K562 (cell line): ENCODE measurements around the gene UNC119. TPM values are rescaled to one million over a fixed set of nuclear protein-coding genes. Genes with fewer than 3 reads are reported as not detected.

Experiments used
- ATAC-seq: fragments of 200-7000 bp; cut with Tn5 transposase; 3 replicates; pipeline ENCODE4 v1.9.1; 2020; ENCODE audit warnings: moderate library complexity
- BruUV-seq: library from RNA; stranded (reverse); fragments of 400-500 nt; replicated peaks from 2 replicates; lab custom pipeline; 2021; lab: Mats Ljungman, UMichigan
- CTCF ChIA-PET: fragments of 300-600 bp; formaldehyde crosslinking; extraction: SDS; loops from one replicate; lab custom pipeline; 2021; ENCODE audit warnings: low intra/inter-chr PET ratio; lab: Yijun Ruan, JAX
- POLR2A ChIA-PET: fragments of 300-600, 350-650 bp; sonication (Branson Sonifier 250); formaldehyde crosslinking; extraction: SDS; loops from one replicate; lab custom pipeline; 2021; ENCODE audit warnings: antibody characterized with exemption, inconsistent platforms; lab: Yijun Ruan, JAX
- DNase-seq, 4 experiments: peaks; one replicate each; pipeline versions ENCODE4 v3.0.0 to v3.0.0-alpha.2; 2011 to 2018; ENCODE audit warnings: low spot score in 3 of 4, mixed read lengths in 3 of 4; ENCODE audit errors: extremely low read depth in 1 of 4
- FAIRE-seq: peaks from 2 replicates; lab custom pipeline; 2011; peaks lifted over from hg19 to GRCh38; lab: Jason Lieb, UNC
- H2AFZ ChIP-seq: 2 replicates; pipeline ENCODE4 v1.6.0; 2011; ENCODE audit warnings: low read depth, low read length, control low read depth, inconsistent platforms
- H3K27ac ChIP-seq: fragments of 200-600 bp; 3 replicates; pipeline ENCODE4 v1.8.0; 2011; ENCODE audit warnings: low read depth, mild to moderate bottlenecking, control low read depth, inconsistent platforms, low read length, moderate library complexity, mixed read lengths; ENCODE audit errors: extremely low read depth
- H3K27me3 ChIP-seq, 2 experiments: fragments of 300-600 bp in 1 of 2; 2 replicates in 1 of 2; 3 replicates in 1 of 2; pipeline versions ENCODE4 v1.6.0 to v1.8.0; 2011; ENCODE audit warnings: inconsistent platforms in 2 of 2, low read length in 2 of 2, mild to moderate bottlenecking in 1 of 2, mixed read lengths in 1 of 2, moderate library complexity in 1 of 2; ENCODE audit not compliant: control insufficient read depth in 2 of 2, insufficient read depth in 2 of 2
- H3K36me3 ChIP-seq: fragments of 300-600 bp; 3 replicates; pipeline ENCODE4 v1.8.0; 2011; ENCODE audit warnings: mild to moderate bottlenecking, low read length, inconsistent platforms; ENCODE audit not compliant: control insufficient read depth, insufficient read depth
- H3K4me1 ChIP-seq, 2 experiments: fragments of 200-600 bp in 1 of 2; replicated peaks in 1 of 2; 2 replicates in 1 of 2; 3 replicates in 1 of 2; pipeline versions ENCODE4 v1.5.1 to v1.8.0; 2011; ENCODE audit warnings: inconsistent platforms in 2 of 2, low read length in 2 of 2, mild to moderate bottlenecking in 1 of 2, mixed read lengths in 1 of 2, moderate library complexity in 1 of 2; ENCODE audit not compliant: control insufficient read depth in 2 of 2, insufficient read depth in 2 of 2
- H3K4me2 ChIP-seq: 2 replicates; pipeline ENCODE4 v1.6.1; 2011; ENCODE audit warnings: low read length, control low read depth, inconsistent platforms, mixed read lengths; ENCODE audit not compliant: insufficient read depth
- H3K4me3 ChIP-seq: fragments of 200-600 bp; sonication (generic), shearing (Covaris generic); 2 replicates; pipeline ENCODE4 v1.5.1; 2016; ENCODE audit warnings: control low read depth, inconsistent platforms
- H3K79me2 ChIP-seq: fragments of 200-600 bp; 3 replicates; pipeline ENCODE4 v1.8.0; 2011; ENCODE audit warnings: low read length, inconsistent platforms; ENCODE audit not compliant: control insufficient read depth, insufficient read depth
- H3K9ac ChIP-seq, 2 experiments: 2 replicates each; pipeline versions ENCODE4 v1.6.0 to v1.6.1; 2011; ENCODE audit warnings: low read depth in 2 of 2, low read length in 2 of 2, control low read depth in 1 of 2, inconsistent platforms in 1 of 2, mild to moderate bottlenecking in 1 of 2, mixed read lengths in 1 of 2; ENCODE audit not compliant: insufficient read depth in 1 of 2
- H3K9me1 ChIP-seq: one replicate; pipeline ENCODE4 v1.6.0; 2011; ENCODE audit warnings: inconsistent platforms, mild to moderate bottlenecking, low read length, moderate library complexity; ENCODE audit not compliant: control insufficient read depth, insufficient read depth
- H3K9me3 ChIP-seq: replicated peaks from 2 replicates; pipeline ENCODE4 v1.5.1; 2011; ENCODE audit warnings: low read depth, low read length, inconsistent platforms; ENCODE audit not compliant: control insufficient read depth, insufficient read depth
- H4K20me1 ChIP-seq: replicated peaks from 2 replicates; pipeline ENCODE4 v1.6.1; 2011; ENCODE audit warnings: low read length, inconsistent platforms, mixed read lengths; ENCODE audit not compliant: control insufficient read depth, insufficient read depth
- CTBP1 ChIP-seq: fragments of 450-650 bp; IDR thresholded peaks from 2 replicates; pipeline ENCODE4 v1.6.1; 2016; ENCODE audit warnings: borderline replicate concordance
- DPF2 ChIP-seq: fragments of 450-650 bp; IDR thresholded peaks from 2 replicates; pipeline ENCODE4 v1.6.1; 2016
- HDAC2 ChIP-seq: fragments of 450-650 bp; IDR thresholded peaks from 2 replicates; pipeline ENCODE4 v1.6.1; 2016; ENCODE audit warnings: mild to moderate bottlenecking
- KDM1A ChIP-seq, 2 experiments: fragments of 450-650 bp; IDR thresholded peaks; 2 replicates each; pipeline ENCODE4 v1.6.1; 2016; ENCODE audit warnings: mild to moderate bottlenecking in 2 of 2
- MAFG ChIP-seq: fragments of 450-650 bp; conservative IDR thresholded peaks from 2 replicates; pipeline ENCODE4 v1.6.1; 2016; ENCODE audit warnings: missing genetic modification characterization, missing compliant biosample characterization
- NONO ChIP-seq, 2 experiments: fragments of 200-400 bp in 1 of 2; fragments of 450-650 bp in 1 of 2; formaldehyde crosslinking in 1 of 2; IDR thresholded peaks; 2 replicates each; pipeline ENCODE4 v1.6.1; 2017; ENCODE audit warnings: low read depth in 2 of 2, mild to moderate bottlenecking in 2 of 2, moderate library complexity in 2 of 2, low read length in 1 of 2
- NR4A1 ChIP-seq, 2 experiments: fragments of 250-450 bp in 1 of 2; fragments of 450-650 bp in 1 of 2; sonication (Bioruptor Pico) in 1 of 2; IDR thresholded peaks; 2 replicates each; pipeline versions ENCODE4 v1.4.0 to v1.6.1; 2016 to 2020; ENCODE audit warnings: mild to moderate bottlenecking in 2 of 2, missing compliant biosample characterization in 1 of 2, missing genetic modification characterization in 1 of 2, moderate library complexity in 1 of 2
- PHF20 ChIP-seq: fragments of 450-650 bp; IDR thresholded peaks from 2 replicates; pipeline ENCODE4 v1.6.1; 2018; ENCODE audit not compliant: partially characterized antibody
- RBFOX2 ChIP-seq: fragments of 200-400 bp; formaldehyde crosslinking; IDR thresholded peaks from 2 replicates; pipeline ENCODE4 v1.6.1; 2017; ENCODE audit warnings: low read depth, mild to moderate bottlenecking, low read length, moderate library complexity
- SIN3A ChIP-seq, 2 experiments: fragments of 150-350 bp in 1 of 2; IDR thresholded peaks; 2 replicates each; pipeline ENCODE4 v1.6.1; 2011 to 2016; ENCODE audit warnings: borderline replicate concordance in 2 of 2, low read depth in 2 of 2, low read length in 2 of 2, mild to moderate bottlenecking in 2 of 2, moderate library complexity in 2 of 2; ENCODE audit not compliant: control insufficient read depth in 1 of 2
- SMARCE1 ChIP-seq: fragments of 450-650 bp; IDR thresholded peaks from 2 replicates; pipeline ENCODE4 v1.7.1; 2016; ENCODE audit warnings: mild to moderate bottlenecking
- SREBF1 ChIP-seq: fragments of 150-350 bp; IDR thresholded peaks from 2 replicates; pipeline ENCODE4 v1.6.1; 2014; ENCODE audit warnings: antibody characterized with exemption, low read depth, low read length, borderline replicate concordance
- ZFPM2 ChIP-seq: fragments of 250-450 bp; sonication (Bioruptor Pico); IDR thresholded peaks from 2 replicates; pipeline ENCODE4 v1.5.1; 2022; ENCODE audit warnings: mild to moderate bottlenecking
- ZFX ChIP-seq: sonication (generic); formaldehyde crosslinking; IDR thresholded peaks from 2 replicates; pipeline ENCODE4 v1.8.0; 2022; ENCODE audit warnings: mild to moderate bottlenecking, missing genetic modification reagents, moderate library complexity
- WGBS: fragments of 100-300 bp; shearing (Covaris generic); methylation state at CpG from one replicate; pipeline ENCODE4 v1.1.6; 2016; ENCODE audit warnings: low coverage, mixed read lengths; ENCODE audit not compliant: insufficient coverage; ENCODE audit errors: missing lambda C conversion rate; 5-methylcytosine and 5-hydroxymethylcytosine counted together
- in situ Hi-C: fragments of 300-500 bp; cut with MboI; formaldehyde crosslinking; loops from 4 replicates; pipeline ENCODE4 v1.15.0; 2018; ENCODE audit warnings: inconsistent platforms, mixed read lengths
- intact Hi-C: fragments of 100-400 bp; cut with micrococcal nuclease; formaldehyde crosslinking; loops from 2 replicates; pipeline ENCODE4 v1.14.2; 2022
- polyA plus RNA-seq, 8 experiments: library from polyadenylated mRNA; depleted of rRNA in 4 of 8; stranded (reverse) in 5 of 8; unstranded in 3 of 8; fragments of >200 nt; fragmentation: Nextera tagmentation in 2 of 8; fragmentation: Illumina TruSeq in 1 of 8; extraction: Ambion mirVana in 2 of 8; extraction: Trizol in 1 of 8; gene quantifications; 2 replicates each; pipeline versions ENCODE4 v1.2.1 to v1.2.3, GENCODE V29; 2011 to 2014; ENCODE audit warnings: inconsistent platforms in 1 of 8, missing spikeins in 1 of 8
- total RNA-seq, 7 experiments: library from RNA; depleted of rRNA in 6 of 7; stranded (reverse); fragments of >200 nt in 6 of 7; fragmentation: Illumina TruSeq in 2 of 7; extraction: Trizol in 2 of 7; gene quantifications; 2 replicates each; pipeline versions ENCODE4 v1.2.1 to v1.2.3, GENCODE V29; 2011 to 2021; ENCODE audit warnings: low replicate concordance in 1 of 7
- TF ChIP-seq, protein P1 (sequence below): fragments of 250-450 bp; sonication (Bioruptor Pico); IDR thresholded peaks from 2 replicates; pipeline ENCODE4 v1.8.0; 2022; ENCODE audit warnings: moderate library complexity, mild to moderate bottlenecking, inconsistent platforms

Gene UNC119
- total and polyA plus RNA-seq, 9 of the 15 experiments (the other 6 are each of a cell fraction or from before 2014, with no cell fraction given), result 0.37 to 47.7 (median 16.3) TPM

DNA sequence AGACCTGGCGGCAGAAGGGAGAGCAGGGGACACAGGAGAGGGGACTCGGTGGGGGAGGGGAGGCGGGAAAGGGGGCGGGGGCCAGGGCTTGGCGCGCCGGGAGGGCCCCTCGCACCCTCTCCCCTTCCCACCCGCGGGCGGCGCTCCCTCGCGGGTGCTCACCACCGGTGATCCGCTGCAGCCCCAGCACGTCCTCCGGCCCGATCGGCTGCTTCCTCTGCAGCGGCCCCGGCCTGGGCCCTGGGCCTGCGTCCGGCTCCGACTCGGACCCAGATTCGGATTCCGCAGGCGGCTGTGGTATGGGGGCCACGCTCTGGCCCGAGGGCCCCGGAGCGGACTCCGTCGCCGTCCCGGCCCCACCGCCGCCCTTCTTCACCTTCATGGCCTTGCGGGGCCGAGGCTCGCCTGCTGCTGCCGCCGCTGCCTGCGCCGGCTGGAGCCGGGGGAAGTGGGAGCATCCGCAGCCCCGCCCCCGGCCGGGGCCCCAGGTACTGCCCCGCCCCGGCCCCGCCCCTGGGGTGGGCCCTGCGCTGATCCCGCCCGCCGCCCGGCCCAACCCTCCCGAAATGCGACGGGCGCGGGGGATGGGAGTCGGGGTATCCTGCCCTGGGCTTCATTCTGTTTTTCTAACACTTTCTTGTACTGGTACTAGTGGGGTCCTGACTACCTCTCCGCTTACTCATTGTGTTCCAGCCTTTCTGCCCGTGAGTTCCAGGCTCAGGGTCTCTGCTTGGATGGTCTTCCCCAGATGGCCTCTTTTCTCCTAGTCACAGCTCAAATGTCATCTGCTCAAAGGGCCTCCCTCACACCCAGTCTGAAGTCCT, at the start of gene UNC119 (continued):
- no peak for TF ChIP-seq SREBF1
- peak; percentile 18; the same call in 1 of the 2 replicates for TF ChIP-seq CTBP1
- TF ChIP-seq SIN3A (IDR thresholded peaks at IDR 0.05; ENCODE audit: borderline replicate concordance in 2 of 2, control insufficient read depth in 1 of 2, low read depth in 2 of 2, low read length in 2 of 2), result peak; percentile 38 to 69; a peak in 2 of 4 replicates
- peak; percentile 46 for TF ChIP-seq PHF20

DNA sequence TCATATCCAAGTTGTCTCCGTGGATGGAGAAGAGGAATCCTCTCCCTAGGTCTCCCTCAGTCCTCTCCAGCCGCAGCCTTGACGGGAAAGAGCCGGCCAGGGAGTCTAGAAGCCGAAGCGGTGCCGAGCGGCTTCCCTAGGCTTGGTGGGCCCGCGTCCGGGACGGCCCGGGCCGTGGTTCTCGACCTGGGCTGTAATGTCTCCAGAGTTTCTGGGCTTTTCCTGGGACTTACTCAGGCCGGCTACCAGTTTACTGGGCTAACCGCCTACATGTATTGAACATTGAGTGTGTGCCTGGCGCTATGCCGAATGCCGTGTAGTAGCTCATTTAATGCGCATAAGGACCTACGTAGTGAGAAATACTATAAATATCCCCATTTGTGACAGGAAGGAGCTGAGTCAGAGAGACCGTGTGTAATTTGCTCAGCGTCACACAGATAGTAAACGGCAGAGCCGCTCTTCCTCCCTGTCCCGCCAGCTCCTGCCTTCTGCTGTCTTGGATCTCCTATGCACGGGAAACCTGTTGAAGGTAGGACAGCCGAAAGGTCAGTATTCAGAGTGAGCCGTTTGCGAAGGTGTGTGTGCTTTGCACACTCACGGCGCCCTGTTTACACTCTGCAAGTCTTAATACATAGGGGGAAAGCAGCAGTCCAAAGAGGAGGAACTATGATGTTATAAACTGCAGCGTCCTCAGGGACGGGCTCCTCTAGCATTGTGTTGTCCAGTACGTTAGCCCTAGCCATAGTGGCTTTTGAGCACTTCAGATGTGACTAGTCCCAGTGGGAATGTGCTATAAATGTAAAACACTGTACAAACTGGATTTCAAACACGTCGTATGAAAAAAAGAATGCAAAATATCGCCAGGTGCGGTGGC, 47.1 kb upstream of the UNC119 start:
- ChIA-PET CTCF (no interaction called here), POLR2A (interaction anchor here (0.6 to 15.9 kb wide), 15 partner anchors 11 to 587 kb away, joined by 3 to 274 read pairs (median 4); partner anchors contain the start of genes ALDOC, BLTP2, PIGS and RPL23A)
- H3K79me2 ChIP-seq, result peaks cover 22% of the 10 kb centered on the region
- DNase-seq (peak; percentile 45 to 87 (median 61)), FAIRE-seq (peak; percentile 89), ATAC-seq (peak; percentile 77)
- WGBS, result 4% methylated on average over 40 of the region's 40 CpGs
- peak overlapping the region; percentile 90 for H3K4me2 ChIP-seq
- BruUV-seq, result TSS peak; percentile 88
- peak overlapping the region; percentile 97 to 98 for H3K9ac ChIP-seq
- intact Hi-C loops (loop anchor here (2.0 to 10.0 kb wide), 4 partner anchors 29 to 328 kb away; partner anchors contain the start of genes DHRS13, NEK8, PIGS and TLCD1), in situ Hi-C loops (no loop called here)
- no peaks in the 10 kb centered on the region for H4K20me1 ChIP-seq
- H3K9me1 ChIP-seq, result no peaks in the 10 kb centered on the region
- peaks cover 28% of the 10 kb centered on the region for H3K36me3 ChIP-seq
- H2AFZ ChIP-seq, result peak overlapping the region; percentile 92
- peak overlapping the region; percentile 88 for H3K27ac ChIP-seq
- H3K27me3 ChIP-seq, result no peaks in the 10 kb centered on the region
- no peaks in the 10 kb centered on the region for H3K9me3 ChIP-seq
- peaks cover 8 to 16% of the 10 kb centered on the region in 2 experiments; a peak in 4 of 5 replicates for H3K4me1 ChIP-seq
- H3K4me3 ChIP-seq, result peak overlapping the region; percentile 81
- TF ChIP-seq RBFOX2 (peak; percentile 81; the same call in 1 of the 2 replicates), DPF2 (peak; percentile 70), KDM1A (IDR thresholded peaks at IDR 0.05) (peak in 1 of 2 experiments; percentile 32; a peak in 2 of 4 replicates), HDAC2 (peak; percentile 77), NR4A1 (CRISPR knock-in tag; IDR thresholded peaks at IDR 0.05) (peak; percentile 51; the same call in 1 of the 2 replicates), NR4A1 (tag; IDR thresholded peaks at IDR 0.05) (0 out of 2 replicates have a peak, but pooled peaks have one; percentile 16), ZFX (CRISPR knock-in tag) (peak; percentile 77; the same call in 1 of the 2 replicates), NONO (IDR thresholded peaks at IDR 0.05; ENCODE audit: low read depth in 2 of 2, low read length in 1 of 2) (peak in 1 of 2 experiments; percentile 22; a peak in 1 of 4 replicates), ZFPM2 (CRISPR knock-in tag) (0 out of 2 replicates have a peak, but pooled peaks have one; percentile 65), SMARCE1 (0 out of 2 replicates have a peak, but pooled peaks have one; percentile 9), MAFG (tag) (peak; percentile 49)
- TF ChIP-seq, protein P1, sequence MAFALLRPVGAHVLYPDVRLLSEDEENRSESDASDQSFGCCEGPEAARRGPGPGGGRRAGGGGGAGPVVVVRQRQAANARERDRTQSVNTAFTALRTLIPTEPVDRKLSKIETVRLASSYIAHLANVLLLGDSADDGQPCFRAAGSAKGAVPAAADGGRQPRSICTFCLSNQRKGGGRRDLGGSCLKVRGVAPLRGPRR (CRISPR knock-in tag), result no peak
